ENCODE data around the gene ANKRD16. TPM values are rescaled to one million over a fixed set of nuclear protein-coding genes. Genes with fewer than 3 reads are reported as not detected.

The ANKRD16 gene
- total RNA-seq, 1 experiment from 2014 or later = 6.9 TPM

- Histone ChIP-seq H3K4me3 (ENCODE audit: low read depth in 2 of 2, low read length in 2 of 2) (no peak overlapping the region), H3K9me3 (ENCODE audit: control insufficient read depth, insufficient read depth, low read depth, low read length) (no peaks in the 10 kb centered on the region), H3K27me3 (ENCODE audit: control insufficient read depth, insufficient read depth, low read length) (no peaks in the 10 kb centered on the region), H3K4me1 (ENCODE audit: control insufficient read depth, insufficient read depth, low read length) (no peaks in the 10 kb centered on the region; the same call in none of the 2 replicates), H3K36me3 (ENCODE audit: control insufficient read depth, insufficient read depth, low read length) (no peaks in the 10 kb centered on the region), H3K27ac (ENCODE audit: low read length) (no peak overlapping the region)
- BruUV-seq (replicated peaks) = no TSS peak
- POLR2A ChIA-PET = no interaction called here
- ATAC-seq (no peak), DNase-seq (ENCODE audit: low read depth, low spot score) (no peak)
- intact Hi-C loops (cut with micrococcal nuclease; ENCODE audit: unreplicated experiment) = no loop called here
- TF ChIP-seq SIN3A (IDR thresholded peaks at IDR 0.05; ENCODE audit: borderline replicate concordance, insufficient read depth, low read depth, low read length) = no peak
- TF ChIP-seq POLR2AphosphoS5 (IDR thresholded peaks at IDR 0.05; ENCODE audit: low read depth, low read length) = no peak
- CTCF ChIA-PET = no interaction called here
- in situ Hi-C loops (cut with HindIII; ENCODE audit: low pct_unique_long_range_greater_than_20kb, low sequenced_read_pairs) = no loop called here
Measured at GRCh38 chr10:5858811-5859210, 30.9 kb downstream of the ANKRD16 start.

GRCh38 chr10:5856701-5857004 is 33.0 kb downstream of the ANKRD16 start:
- intact Hi-C loops (cut with micrococcal nuclease; ENCODE audit: unreplicated experiment) = no loop called here
- CTCF ChIA-PET = no interaction called here

GRCh38 chr10:5855979-5856700 is 33.6 kb downstream of the ANKRD16 start:
- Histone ChIP-seq H3K4me3 (ENCODE audit: low read depth in 2 of 2, low read length in 2 of 2) (no peak overlapping the region), H3K36me3 (ENCODE audit: control insufficient read depth, insufficient read depth, low read length) (no peaks in the 10 kb centered on the region), H3K27ac (ENCODE audit: low read length) (no peak overlapping the region), H3K4me1 (ENCODE audit: control insufficient read depth, insufficient read depth, low read length) (no peaks in the 10 kb centered on the region), H3K9me3 (ENCODE audit: control insufficient read depth, insufficient read depth, low read depth, low read length) (no peaks in the 10 kb centered on the region), H3K27me3 (ENCODE audit: control insufficient read depth, insufficient read depth, low read length) (no peaks in the 10 kb centered on the region)
- ChIA-PET POLR2A (no interaction called here), CTCF (no interaction called here)
- TF ChIP-seq SIN3A (IDR thresholded peaks at IDR 0.05; ENCODE audit: borderline replicate concordance, insufficient read depth, low read depth, low read length) = no peak
- TF ChIP-seq TCF7L2 (IDR thresholded peaks at IDR 0.05; ENCODE audit: low read depth, low read length) = no peak
- TF ChIP-seq REST (IDR thresholded peaks at IDR 0.05; ENCODE audit: insufficient read depth in 1 of 2, low read depth in 2 of 2, low read length in 1 of 2) = no peak
- no peak for TF ChIP-seq CTCF (IDR thresholded peaks at IDR 0.05)
- TF ChIP-seq POLR2AphosphoS5 (IDR thresholded peaks at IDR 0.05; ENCODE audit: low read depth, low read length) = no peak
- in situ Hi-C loops (cut with HindIII; ENCODE audit: low pct_unique_long_range_greater_than_20kb, low sequenced_read_pairs) (no loop called here), intact Hi-C loops (cut with micrococcal nuclease; ENCODE audit: unreplicated experiment) (no loop called here)
- DNase-seq (ENCODE audit: low read depth, low spot score) (no peak), ATAC-seq (no peak)
- BruUV-seq (replicated peaks) = no TSS peak

More at GRCh38 chr10:5856701-5857004, 33.0 kb downstream of the ANKRD16 start:
- in situ Hi-C loops (cut with HindIII; ENCODE audit: low pct_unique_long_range_greater_than_20kb, low sequenced_read_pairs) = no loop called here
- no peaks in the 10 kb centered on the region for H3K9me3 ChIP-seq (ENCODE audit: control insufficient read depth, insufficient read depth, low read depth, low read length)
- H3K27me3 ChIP-seq (ENCODE audit: control insufficient read depth, insufficient read depth, low read length) = no peaks in the 10 kb centered on the region
- H3K4me3 ChIP-seq (ENCODE audit: low read depth in 2 of 2, low read length in 2 of 2) = no peak overlapping the region
- DNase-seq (ENCODE audit: low read depth, low spot score) (no peak), ATAC-seq (no peak)
- TF ChIP-seq CTCF (IDR thresholded peaks at IDR 0.05) = no peak
- no peak for TF ChIP-seq SIN3A (IDR thresholded peaks at IDR 0.05; ENCODE audit: borderline replicate concordance, insufficient read depth, low read depth, low read length)
- no peak for TF ChIP-seq POLR2AphosphoS5 (IDR thresholded peaks at IDR 0.05; ENCODE audit: low read depth, low read length)
- POLR2A ChIA-PET = no interaction called here
- H3K36me3 ChIP-seq (ENCODE audit: control insufficient read depth, insufficient read depth, low read length) = no peaks in the 10 kb centered on the region
- BruUV-seq (replicated peaks) = no TSS peak
- no peaks in the 10 kb centered on the region; the same call in 1 of the 2 replicates for H3K4me1 ChIP-seq (ENCODE audit: control insufficient read depth, insufficient read depth, low read length)
- no peak overlapping the region for H3K27ac ChIP-seq (ENCODE audit: low read length)

Measured in Panc1 (cell line).